Measurements from ENCODE around the gene ROR2.
"Not testable (repeated sequence)": the region's sequence is repeated elsewhere in the genome, so short reads cannot be mapped to it uniquely, and the experiment has no call there.

Gene ROR2

GRCh38 chr9:91949946-91950664, at the start of gene ROR2:
TSS of gene ROR2 (minus strand) at chr9:91950228.
- peak; percentile 48 for DNase-seq (ENCODE audit: low spot score)

GRCh38 chr9:91995000-91995655, 45.1 kb upstream of the ROR2 start:
- DNase-seq (ENCODE audit: low spot score): no peak

DNA sequence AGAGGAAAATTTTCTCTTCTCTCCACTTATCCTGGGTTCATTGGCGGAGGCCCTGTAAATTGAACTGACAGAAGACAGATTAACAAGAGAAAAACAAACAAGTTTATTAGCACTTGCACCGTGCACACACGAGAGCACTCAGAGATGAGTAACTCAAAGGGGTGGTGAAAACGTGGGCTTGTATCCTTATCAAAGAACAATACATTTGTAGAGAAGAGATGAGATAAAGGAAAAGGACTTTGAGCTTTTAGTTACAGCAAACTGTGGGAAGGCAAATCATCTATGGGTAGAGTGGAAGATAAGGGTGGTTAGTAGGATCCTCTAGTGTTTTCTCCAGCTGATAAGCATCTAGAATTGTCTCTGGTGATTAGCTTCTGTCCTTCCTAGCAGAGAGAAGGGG, 44.4 kb upstream of the ROR2 start:
- DNase-seq (ENCODE audit: low spot score): no peak

- no peak for DNase-seq (ENCODE audit: low spot score)
Observed at GRCh38 chr9:91992461-91993041, 42.5 kb upstream of the ROR2 start.

DNA sequence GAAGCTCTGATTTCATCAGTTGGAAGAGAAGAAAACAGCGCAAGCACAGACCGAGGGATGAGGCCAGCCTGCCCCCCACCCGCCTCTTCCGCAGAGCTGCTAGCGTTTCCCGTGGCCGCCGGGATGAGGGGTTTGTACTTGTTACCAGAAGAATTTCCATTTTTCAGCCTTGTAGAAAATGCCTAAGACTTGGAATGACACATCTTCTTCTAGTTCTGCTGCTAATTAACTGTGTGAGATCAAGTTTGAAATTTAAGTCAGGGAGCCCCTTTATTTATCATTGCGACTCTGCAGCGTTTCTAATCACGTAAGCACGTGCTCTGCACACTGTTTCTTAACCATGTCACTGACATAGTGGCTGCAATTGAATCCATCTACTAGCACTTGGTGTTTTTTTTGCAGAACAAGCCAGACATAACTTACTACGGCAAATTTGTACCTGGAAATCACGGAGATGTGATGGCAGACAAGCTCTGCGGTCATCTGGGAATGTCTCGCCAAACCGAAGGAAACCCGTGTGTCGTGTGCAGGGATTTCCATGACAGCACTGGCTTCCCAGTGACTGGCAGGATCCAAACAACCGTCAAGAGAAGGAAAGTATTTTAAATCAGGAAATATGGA, 41.8 kb upstream of the ROR2 start:
- DNase-seq (ENCODE audit: low spot score): no peak

GRCh38 chr9:91986248-91986647, 36.2 kb upstream of the ROR2 start:
- no peak for DNase-seq (ENCODE audit: low spot score)

- no peak for DNase-seq (ENCODE audit: low spot score)
Observed at GRCh38 chr9:91985692-91986091, 35.7 kb upstream of the ROR2 start.

GRCh38 chr9:91978740-91979414, 28.8 kb upstream of the ROR2 start:
- peak; percentile 73 for DNase-seq (ENCODE audit: low spot score)

GRCh38 chr9:91975254-91975653, 25.2 kb upstream of the ROR2 start:
- DNase-seq (ENCODE audit: low spot score): not testable (repeated sequence)

- no peak for DNase-seq (ENCODE audit: low spot score)
Observed at GRCh38 chr9:91972711-91973110, 22.7 kb upstream of the ROR2 start.

- DNase-seq (ENCODE audit: low spot score): no peak
Observed at GRCh38 chr9:91972076-91972626, 22.1 kb upstream of the ROR2 start.

GRCh38 chr9:91967259-91967658, 17.2 kb upstream of the ROR2 start:
- no peak for DNase-seq (ENCODE audit: low spot score)

DNA sequence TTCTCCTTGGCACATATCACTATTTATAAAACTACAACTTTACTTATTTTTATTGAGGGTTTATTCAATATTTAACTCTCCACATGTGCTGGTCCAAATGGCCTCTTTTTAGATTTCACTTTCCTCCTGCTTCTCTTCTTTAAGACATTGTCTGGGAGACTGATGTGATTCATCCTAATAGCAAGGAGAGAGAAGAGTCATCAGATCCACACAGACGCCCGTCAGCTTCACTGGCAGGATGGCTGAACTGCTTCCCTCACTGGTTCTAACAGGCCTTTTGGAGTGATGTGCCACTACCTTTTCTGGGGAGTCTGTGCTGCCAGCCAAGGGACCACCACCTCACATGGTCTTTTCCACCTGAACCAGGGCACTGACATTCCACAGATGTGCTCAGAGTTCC, 16.5 kb upstream of the ROR2 start:
- DNase-seq (ENCODE audit: low spot score): peak; percentile 15

DNA sequence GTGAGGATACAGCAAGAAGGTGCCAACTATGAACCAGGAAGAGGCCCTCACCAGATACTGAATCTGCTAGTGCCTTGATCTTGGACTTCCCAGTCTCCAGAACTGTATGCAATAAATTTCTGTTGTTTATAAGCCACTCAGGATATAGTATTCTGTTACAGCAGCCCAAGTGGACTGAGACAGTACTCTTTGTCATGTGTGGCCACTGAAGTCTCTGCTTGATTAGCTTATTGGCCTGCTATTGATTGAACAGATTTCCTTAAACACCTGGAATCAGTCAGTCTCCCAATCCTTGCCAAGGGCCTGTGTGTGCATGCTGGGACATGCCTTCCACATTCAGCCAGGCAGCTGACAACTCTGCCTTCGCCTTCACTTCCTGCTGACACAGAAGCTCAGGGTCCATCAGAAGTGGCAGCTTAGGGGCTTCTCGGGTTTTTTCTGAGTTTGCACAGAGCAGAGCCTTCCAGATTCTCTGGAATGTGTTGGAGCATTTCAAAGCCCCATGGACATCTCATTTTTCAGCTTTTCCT, 13.7 kb upstream of the ROR2 start:
- no peak for DNase-seq (ENCODE audit: low spot score)

DNA sequence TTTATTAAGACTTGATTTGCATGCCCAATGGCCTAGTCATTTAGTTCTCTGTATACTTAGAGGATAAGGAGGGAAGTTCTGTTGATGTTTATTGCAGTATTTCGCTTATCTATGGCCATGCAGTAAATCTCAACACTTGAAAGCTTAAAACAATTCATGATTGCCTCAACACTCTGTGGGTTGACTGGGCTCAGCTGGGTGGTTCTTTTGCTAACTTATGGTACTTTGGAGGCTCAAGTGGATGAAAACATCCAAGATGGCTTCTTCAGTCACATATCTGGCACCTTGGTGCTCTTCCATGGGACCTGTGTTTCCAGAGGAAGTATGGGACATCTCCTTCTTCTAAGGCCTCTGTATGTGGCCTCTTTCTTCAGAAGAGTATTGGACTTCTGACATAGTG, 10.3 kb upstream of the ROR2 start:
- DNase-seq (ENCODE audit: low spot score): no peak

DNA sequence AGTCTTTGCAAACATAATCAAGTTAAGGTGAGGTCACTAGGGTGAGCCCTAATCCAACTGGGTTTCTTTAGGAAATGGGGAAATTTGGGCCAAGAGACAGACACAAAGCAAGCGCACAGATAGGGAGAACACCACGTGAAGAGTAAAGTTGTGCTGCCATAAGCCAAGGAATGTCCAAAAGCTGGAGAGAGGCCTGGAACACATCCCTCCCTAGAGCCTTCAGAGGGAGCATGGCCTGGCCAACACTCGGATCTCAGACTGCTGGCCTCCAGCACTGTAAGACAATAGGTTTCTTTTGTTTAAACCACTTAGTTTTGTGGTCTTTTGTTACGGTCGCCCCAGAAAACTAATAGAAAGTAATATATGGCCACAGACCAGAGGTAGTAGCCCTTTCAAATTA, 8.1 kb upstream of the ROR2 start:
- no peak for DNase-seq (ENCODE audit: low spot score)

- peak; percentile 61 for DNase-seq (ENCODE audit: low spot score)
Observed at GRCh38 chr9:91954841-91955471, 4.9 kb upstream of the ROR2 start.

DNA sequence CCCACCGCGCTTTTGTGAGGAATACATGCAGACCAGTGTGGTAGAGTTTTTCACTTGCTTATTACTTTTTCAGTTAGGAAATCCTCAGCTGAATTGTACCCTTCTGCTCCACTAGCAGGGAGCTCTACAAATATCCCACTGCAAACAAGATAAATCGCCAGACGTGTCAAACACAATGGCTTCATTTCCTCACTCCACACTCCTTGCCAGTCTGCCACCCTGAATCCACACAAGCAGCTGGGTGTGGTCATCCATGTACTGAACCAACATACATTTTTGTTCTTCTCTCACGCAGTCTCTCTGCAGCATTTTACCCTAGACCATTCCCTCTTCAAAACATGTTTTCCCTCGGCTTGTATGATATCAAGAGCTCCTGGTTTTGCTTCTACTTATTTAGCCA, 3.7 kb upstream of the ROR2 start:
- no peak for DNase-seq (ENCODE audit: low spot score)

- no peak for DNase-seq (ENCODE audit: low spot score)
Observed at GRCh38 chr9:91951944-91952520, 2.0 kb upstream of the ROR2 start.

- no peak for DNase-seq (ENCODE audit: low spot score)
Observed at GRCh38 chr9:91949392-91949945, 559 bp downstream of the ROR2 start.
